MCF 10A (cell line): ENCODE measurements around the gene COPS2. TPM values are rescaled to one million over a fixed set of nuclear protein-coding genes. Genes with fewer than 3 reads are reported as not detected.

Experiments used
- BruUV-seq: library from RNA; stranded (reverse); fragments of 400-500 nt; replicated peaks from 2 replicates; lab custom pipeline; 2021; lab: Mats Ljungman, UMichigan
- CTCF ChIA-PET: fragments of 300-600 bp; sonication (Branson Sonifier 250); formaldehyde crosslinking; extraction: SDS; loops from one replicate; lab custom pipeline; 2021; ENCODE audit warnings: antibody characterized with exemption, inconsistent platforms; lab: Yijun Ruan, JAX
- POLR2A ChIA-PET: fragments of 300-600, 350-650 bp; sonication (Branson Sonifier 250); formaldehyde crosslinking; extraction: SDS; loops from one replicate; lab custom pipeline; 2020; ENCODE audit warnings: antibody characterized with exemption, inconsistent platforms; lab: Yijun Ruan, JAX
- DNase-seq: peaks from one replicate; pipeline ENCODE4 v3.0.0-alpha.2; 2018; ENCODE audit not compliant: unreplicated experiment
- H3K27ac Mint-ChIP-seq: one replicate; pipeline ENCODE4 v1.8.0; 2022; ENCODE audit warnings: mild to moderate bottlenecking, low read depth, mixed read lengths; ENCODE audit not compliant: unreplicated experiment
- H3K27me3 Mint-ChIP-seq: one replicate; pipeline ENCODE4 v1.8.0; 2022; ENCODE audit warnings: mixed read lengths; ENCODE audit not compliant: insufficient read depth, unreplicated experiment
- H3K36me3 Mint-ChIP-seq: one replicate; pipeline ENCODE4 v1.8.0; 2022; ENCODE audit warnings: mild to moderate bottlenecking, moderate library complexity, mixed read lengths; ENCODE audit not compliant: insufficient read depth, unreplicated experiment
- H3K4me1 Mint-ChIP-seq: one replicate; pipeline ENCODE4 v1.8.0; 2022; ENCODE audit warnings: mixed read lengths; ENCODE audit not compliant: insufficient read depth, unreplicated experiment
- H3K4me3 Mint-ChIP-seq: one replicate; pipeline ENCODE4 v1.8.0; 2022; ENCODE audit warnings: mild to moderate bottlenecking, moderate library complexity, mixed read lengths; ENCODE audit not compliant: unreplicated experiment
- H3K9me3 Mint-ChIP-seq: one replicate; pipeline ENCODE4 v1.8.0; 2022; ENCODE audit warnings: mixed read lengths; ENCODE audit not compliant: unreplicated experiment
- CTCF ChIP-seq: fragments of 200-600 bp; IDR thresholded peaks from one replicate; pipeline ENCODE4 v1.8.0; 2022; ENCODE audit warnings: antibody characterized with exemption, mild to moderate bottlenecking; ENCODE audit not compliant: unreplicated experiment
- intact Hi-C: fragments of 100-400 bp; cut with micrococcal nuclease; formaldehyde crosslinking; loops from 2 replicates; pipeline ENCODE4 v1.14.1; 2022
- total RNA-seq: library from RNA; stranded (reverse); gene quantifications from 2 replicates; pipeline ENCODE4 v1.2.3, GENCODE V29; 2022

The COPS2 gene
- total RNA-seq, 1 experiment from 2014 or later, result 123 TPM

GRCh38 chr15:49124371-49124770 is 31.0 kb downstream of the COPS2 start:
- BruUV-seq, result no TSS peak
- H3K4me3 Mint-ChIP-seq, result no peak overlapping the region
- POLR2A ChIA-PET, result interaction anchor here (0.9 to 1.1 kb wide), 2 partner anchors 13 to 21 kb away, joined by 3 to 4 read pairs; no protein-coding TSS in a partner anchor
- DNase-seq, result no peak
- no peaks in the 10 kb centered on the region for H3K27me3 Mint-ChIP-seq
- TF ChIP-seq CTCF, result no peak
- peaks cover 62% of the 10 kb centered on the region for H3K36me3 Mint-ChIP-seq
- intact Hi-C loops, result loop anchor here (10.0 kb wide), 1 partner anchor 80 kb away; the partner anchor contains the start of gene SECISBP2L
- no peak overlapping the region for H3K27ac Mint-ChIP-seq
- H3K4me1 Mint-ChIP-seq, result no peaks in the 10 kb centered on the region
- CTCF ChIA-PET, result interaction anchor here (1.6 kb wide), 1 partner anchor 21 kb away, joined by 5 read pairs; no protein-coding TSS in a partner anchor
- no peaks in the 10 kb centered on the region for H3K9me3 Mint-ChIP-seq

- Mint-ChIP-seq H3K4me3 (no peak overlapping the region), H3K9me3 (no peaks in the 10 kb centered on the region), H3K27me3 (no peaks in the 10 kb centered on the region), H3K4me1 (no peaks in the 10 kb centered on the region), H3K27ac (no peak overlapping the region), H3K36me3 (peaks cover 49% of the 10 kb centered on the region)
- TF ChIP-seq CTCF, result no peak
- intact Hi-C loops, result loop anchor here (10.0 kb wide), 1 partner anchor 78 kb away; the partner anchor contains the start of gene SECISBP2L
- DNase-seq, result no peak
- ChIA-PET CTCF (interaction anchor here (0.7 kb wide), 1 partner anchor 260 kb away, joined by 5 read pairs; no protein-coding TSS in a partner anchor), POLR2A (interaction anchor here (0.9 to 1.4 kb wide), 2 partner anchors 16 to 76 kb away, joined by 3 to 4 read pairs; partner anchors contain the start of gene SECISBP2L)
- no TSS peak for BruUV-seq
Measured at GRCh38 chr15:49122541-49123062, 32.8 kb downstream of the COPS2 start.

GRCh38 chr15:49121901-49122300 is 33.5 kb downstream of the COPS2 start:
- H3K36me3 Mint-ChIP-seq, result peaks cover 43% of the 10 kb centered on the region
- ChIA-PET POLR2A (interaction anchor here (0.5 to 1.4 kb wide), 5 partner anchors 9 to 1157 kb away, joined by 3 to 4 read pairs (median 3); partner anchors contain the start of gene SECISBP2L), CTCF (interaction anchor here (0.6 to 0.7 kb wide), 2 partner anchors 24 to 260 kb away, joined by 3 to 5 read pairs; no protein-coding TSS in a partner anchor)
- no peak overlapping the region for H3K27ac Mint-ChIP-seq
- TF ChIP-seq CTCF, result no peak
- H3K4me1 Mint-ChIP-seq, result no peaks in the 10 kb centered on the region
- no peaks in the 10 kb centered on the region for H3K9me3 Mint-ChIP-seq
- no peak for DNase-seq
- no TSS peak for BruUV-seq
- H3K4me3 Mint-ChIP-seq, result no peak overlapping the region
- H3K27me3 Mint-ChIP-seq, result no peaks in the 10 kb centered on the region
- intact Hi-C loops, result loop anchor here (10.0 kb wide), 1 partner anchor 77 kb away; the partner anchor contains the start of gene SECISBP2L

- intact Hi-C loops, result loop anchor here (10.0 kb wide), 1 partner anchor 76 kb away; the partner anchor contains the start of gene SECISBP2L
- Mint-ChIP-seq H3K4me1 (no peaks in the 10 kb centered on the region), H3K27me3 (no peaks in the 10 kb centered on the region), H3K36me3 (peaks cover 47% of the 10 kb centered on the region), H3K27ac (no peak overlapping the region), H3K9me3 (no peaks in the 10 kb centered on the region), H3K4me3 (no peak overlapping the region)
- TF ChIP-seq CTCF, result no peak
- ChIA-PET POLR2A (interaction anchor here (0.8 to 1.4 kb wide), 3 partner anchors 9 to 12 kb away, joined by 3 to 4 read pairs (median 3); no protein-coding TSS in a partner anchor), CTCF (interaction anchor here (1.2 kb wide), 1 partner anchor 260 kb away, joined by 3 read pairs; no protein-coding TSS in a partner anchor)
- DNase-seq, result no peak
- BruUV-seq, result no TSS peak
Measured at GRCh38 chr15:49120832-49121231, 34.6 kb downstream of the COPS2 start.
